NCI-H1436 (cell line): ENCODE measurements around the gene FIBP.

Experiments
- DNase-seq: peaks from one replicate; lab custom pipeline; 2025; lab: John Stamatoyannopoulos, UW

Gene FIBP

GRCh38 chr11:65870706-65871681, 17.3 kb downstream of the FIBP start:
- no peak for DNase-seq

DNA sequence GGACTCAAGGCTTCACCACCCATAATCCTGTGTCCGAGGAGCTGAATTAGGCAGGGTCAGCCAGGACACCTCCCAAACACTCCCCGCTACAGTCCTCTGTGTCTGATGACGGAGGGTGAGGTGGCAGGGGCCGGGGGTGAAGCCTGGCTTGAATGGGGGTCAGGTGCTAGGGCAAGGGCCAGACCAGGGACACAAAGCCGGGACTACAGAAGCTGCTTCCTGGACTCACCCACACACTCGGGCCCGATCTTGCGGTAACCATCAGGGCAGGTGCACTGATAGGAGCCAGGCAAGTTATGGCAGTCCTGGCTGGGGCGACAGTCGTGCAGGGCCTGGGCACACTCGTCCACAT, 18.0 kb downstream of the FIBP start:
- DNase-seq = no peak

DNA sequence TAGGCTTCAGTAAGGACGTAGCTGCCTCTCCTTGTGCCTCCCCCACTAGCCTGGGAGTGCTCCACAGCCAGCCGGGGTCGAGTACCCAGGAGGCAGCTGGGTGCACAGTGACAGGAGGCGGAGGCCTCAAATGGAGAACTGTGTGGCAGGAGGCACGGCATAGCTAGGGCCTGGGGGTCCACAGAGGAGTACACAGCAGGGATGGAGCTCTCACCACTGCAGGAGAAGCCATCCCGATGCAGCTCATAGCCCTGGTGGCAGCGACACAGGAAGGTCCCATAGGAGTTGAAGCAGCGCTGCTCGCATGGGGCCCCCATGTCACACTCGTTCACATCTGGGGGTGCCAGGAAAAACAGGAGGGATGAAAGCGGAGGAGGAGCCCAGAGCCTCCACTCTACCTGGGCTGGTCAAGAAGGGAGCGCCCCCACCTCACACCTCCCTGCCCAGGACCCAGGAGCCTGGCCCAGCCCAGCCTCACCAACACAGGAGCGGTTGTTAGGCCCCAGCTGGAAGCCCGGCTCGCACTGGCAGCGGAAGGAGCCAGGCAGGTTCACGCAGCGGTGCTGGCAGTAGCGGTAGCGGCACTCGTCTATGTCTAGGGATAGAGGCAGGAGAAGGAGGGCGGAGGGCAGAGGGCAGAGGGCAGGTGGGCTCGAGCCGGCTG, 18.5 kb downstream of the FIBP start:
- no peak for DNase-seq

GRCh38 chr11:65868907-65869306, 19.4 kb downstream of the FIBP start:
- no peak for DNase-seq

DNA sequence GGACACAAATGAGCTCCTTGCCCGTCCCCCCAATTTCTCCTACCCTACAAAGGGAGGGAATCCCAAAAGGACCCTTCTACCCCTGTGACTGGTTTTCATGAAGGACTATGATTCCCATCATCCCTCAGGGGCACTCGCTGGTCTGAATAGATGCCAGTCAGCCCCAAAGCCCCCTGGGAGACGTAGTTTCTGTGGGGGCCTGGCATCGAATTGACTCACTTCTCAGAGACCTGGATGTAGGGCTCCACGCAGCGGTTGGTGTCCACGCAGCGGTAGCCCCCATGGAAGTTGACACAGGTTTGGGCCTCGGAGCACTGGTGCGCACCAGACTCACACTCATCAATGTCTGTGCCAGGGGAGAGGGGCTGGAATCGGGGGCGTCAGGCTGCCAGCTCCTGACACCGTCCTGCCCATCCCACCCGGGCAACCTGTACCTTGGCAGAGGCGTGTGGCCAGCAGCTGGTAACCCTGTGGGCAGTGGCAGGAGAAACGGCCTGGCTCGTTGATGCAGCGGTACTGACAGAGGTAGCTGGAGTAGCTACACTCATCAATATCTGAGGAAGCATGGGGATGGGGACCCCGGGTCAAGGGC, 20.1 kb downstream of the FIBP start:
- DNase-seq = no peak

GRCh38 chr11:65867284-65868071, 20.8 kb downstream of the FIBP start:
- no peak for DNase-seq

DNA sequence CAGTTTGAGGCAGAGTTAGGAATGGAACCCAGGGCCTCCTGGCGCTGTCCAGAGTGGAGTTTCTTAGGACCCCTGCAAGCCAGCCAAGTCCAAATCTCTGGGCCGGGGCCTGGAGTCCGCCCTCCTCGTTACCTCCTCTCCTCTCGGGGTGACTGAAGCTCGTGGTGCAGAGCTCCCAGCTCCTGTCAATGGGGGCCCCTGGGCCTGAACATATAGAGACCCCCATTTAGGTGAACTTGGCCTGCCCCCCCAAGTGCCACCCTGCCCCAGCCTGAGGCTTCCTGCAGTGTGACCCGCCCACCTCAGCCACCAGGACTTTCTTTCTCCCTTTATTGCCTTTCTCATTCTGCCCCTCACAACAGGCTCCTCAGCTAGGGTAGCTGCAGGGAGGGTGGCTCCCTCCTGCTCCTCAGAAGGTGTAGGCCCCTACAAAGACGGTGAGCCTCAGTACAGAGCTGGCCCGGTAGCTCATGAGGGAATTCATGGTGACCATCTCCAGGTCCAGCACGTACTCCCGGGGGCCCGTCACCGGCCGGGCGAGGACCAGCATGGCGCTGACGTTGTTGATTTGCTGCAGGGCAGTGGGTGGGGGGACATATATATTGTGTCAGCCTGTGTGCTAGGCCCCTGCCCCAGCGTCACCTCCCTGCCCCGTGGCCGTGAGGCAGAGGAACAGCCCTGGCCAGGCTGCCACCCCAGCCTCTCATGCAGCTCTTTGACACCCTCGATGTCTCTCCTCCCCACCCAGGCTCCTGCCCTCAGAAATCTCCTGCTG, 21.6 kb downstream of the FIBP start:
- no peak for DNase-seq

DNA sequence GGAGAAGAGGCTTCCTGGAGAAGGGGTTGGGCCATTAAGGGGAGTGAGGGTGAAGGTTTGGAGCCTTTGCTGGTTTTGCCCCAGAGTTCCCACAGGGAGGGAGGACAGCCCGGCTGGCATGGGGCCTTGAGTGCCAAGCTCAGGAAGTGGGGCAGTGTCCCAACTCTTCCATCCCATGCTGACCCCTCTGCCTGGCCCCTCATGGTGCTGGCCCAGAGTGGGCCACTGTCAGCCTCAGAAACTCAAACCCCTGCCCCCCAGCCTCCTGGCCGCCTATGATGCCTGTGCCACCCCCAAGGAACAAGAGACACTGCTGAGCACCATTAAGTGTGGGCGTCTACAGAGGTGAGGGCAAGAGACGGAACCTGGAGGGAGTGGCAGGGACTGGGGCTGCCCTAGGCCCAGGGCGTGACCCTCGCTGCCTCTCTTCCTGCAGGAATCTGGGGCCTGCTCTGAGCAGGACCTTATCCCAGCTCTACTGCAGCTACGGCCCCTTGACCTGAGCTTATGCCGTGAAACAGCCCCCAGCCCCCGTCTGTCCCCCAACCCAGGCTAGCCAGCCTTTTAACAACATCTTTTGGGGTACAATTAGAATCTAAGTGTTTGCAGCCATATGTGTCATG, 22.6 kb downstream of the FIBP start:
- DNase-seq = no peak

DNA sequence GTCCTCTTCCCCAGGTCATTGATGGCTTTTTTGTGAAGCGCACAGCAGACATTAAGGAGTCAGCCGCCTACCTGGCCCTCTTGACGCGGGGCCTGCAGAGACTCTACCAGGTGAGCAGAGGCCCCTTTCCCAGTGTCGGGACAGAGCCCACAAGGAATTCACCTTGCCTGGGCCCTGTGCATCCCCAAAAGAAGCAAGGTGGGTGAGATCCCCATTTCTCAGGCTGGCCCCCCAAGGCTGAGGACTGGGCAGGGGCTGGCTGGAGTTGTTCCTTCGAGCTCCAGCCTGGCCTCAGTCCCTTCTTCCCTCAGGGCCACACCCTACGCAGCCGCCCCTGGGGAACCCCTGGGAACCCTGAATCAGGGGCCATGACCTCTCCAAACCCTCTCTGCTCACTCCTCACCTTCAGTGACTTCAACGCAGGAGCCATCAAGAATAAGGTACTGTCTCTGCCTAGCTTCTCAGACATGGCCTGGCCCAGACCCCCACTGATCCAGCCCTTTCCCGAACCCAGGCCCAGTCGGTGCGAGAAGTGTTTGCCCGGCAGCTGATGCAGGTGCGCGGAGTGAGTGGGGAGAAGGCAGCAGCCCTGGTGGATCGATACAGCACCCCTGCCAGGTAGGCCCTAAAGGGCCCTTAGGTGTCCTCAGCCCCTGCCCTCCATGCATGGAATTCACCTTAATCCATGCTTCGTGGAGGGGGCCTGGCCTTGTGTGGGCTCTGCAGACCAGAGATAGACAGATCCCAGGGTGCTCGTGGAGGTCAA, 23.4 kb downstream of the FIBP start:
- DNase-seq = no peak

- DNase-seq = no peak
Observed at GRCh38 chr11:65863889-65864705, 24.2 kb downstream of the FIBP start.

- DNase-seq = no peak
Observed at GRCh38 chr11:65862941-65863888, 25.1 kb downstream of the FIBP start.

GRCh38 chr11:65862191-65862735, 26.0 kb downstream of the FIBP start:
- DNase-seq = no peak

- no peak for DNase-seq
Observed at GRCh38 chr11:65861533-65862183, 26.6 kb downstream of the FIBP start.

DNA sequence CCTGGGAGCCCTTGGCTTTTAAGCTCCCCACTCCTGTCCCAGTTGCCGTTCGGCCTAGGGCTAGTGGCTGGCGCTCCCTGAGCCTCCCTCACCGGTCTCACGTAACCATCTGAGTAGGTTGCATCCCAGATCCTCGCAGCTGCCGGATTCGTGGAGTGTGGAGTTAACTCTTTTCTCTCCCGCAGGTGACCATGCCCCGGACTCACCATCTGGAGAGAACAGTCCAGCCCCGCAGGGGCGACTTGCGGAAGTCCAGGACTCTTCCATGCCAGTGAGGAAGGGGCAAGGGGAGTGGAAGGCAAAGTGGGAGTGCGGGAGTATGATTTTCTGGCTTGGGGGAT, 27.1 kb downstream of the FIBP start:
- no peak for DNase-seq

DNA sequence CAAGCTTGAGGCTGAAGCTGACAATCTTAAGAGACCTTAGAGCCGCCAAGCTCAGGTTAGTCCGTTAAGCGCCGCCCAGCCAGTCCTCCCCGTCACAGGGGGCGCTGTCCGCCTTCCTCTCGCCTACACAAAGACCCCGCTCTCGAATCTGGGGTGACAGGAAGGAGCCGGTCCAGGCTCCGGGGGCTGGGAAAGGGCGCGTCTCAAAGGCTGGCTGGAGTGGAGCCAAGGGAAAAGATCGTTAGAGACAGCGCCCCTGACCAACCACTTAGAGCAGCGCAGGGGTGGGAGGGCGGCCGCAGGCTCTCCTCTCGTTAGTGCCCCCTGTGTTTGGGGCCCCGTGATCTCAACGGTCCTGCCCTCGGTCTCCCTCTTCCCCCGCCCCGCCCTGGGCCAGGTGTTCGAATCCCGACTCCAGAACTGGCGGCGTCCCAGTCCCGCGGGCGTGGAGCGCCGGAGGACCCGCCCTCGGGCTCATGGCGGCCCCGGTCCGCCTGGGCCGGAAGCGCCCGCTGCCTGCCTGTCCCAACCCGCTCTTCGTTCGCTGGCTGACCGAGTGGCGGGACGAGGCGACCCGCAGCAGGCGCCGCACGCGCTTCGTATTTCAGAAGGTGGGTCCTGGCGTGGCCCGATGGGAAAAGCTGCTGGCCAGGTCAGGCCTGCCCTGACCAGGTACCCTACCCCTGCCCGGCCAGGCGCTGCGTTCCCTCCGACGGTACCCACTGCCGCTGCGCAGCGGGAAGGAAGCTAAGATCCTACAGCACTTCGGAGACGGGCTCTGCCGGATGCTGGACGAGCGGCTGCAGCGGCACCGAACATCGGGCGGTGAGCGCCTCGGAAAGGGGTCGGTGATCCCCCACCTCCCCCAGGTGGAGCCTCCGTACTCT, 27.8 kb downstream of the FIBP start, which contains the start of gene MUS81:
MUS81 (plus strand) TSS at position 156 of the 887 bp plus-strand sequence; CDS start at position 477, 321 bp downstream.
- peak; percentile 95 for DNase-seq

- no peak for DNase-seq
Observed at GRCh38 chr11:65859812-65860277, 28.4 kb downstream of the FIBP start.
